Activated T-cell treated with anti-CD3 and anti-CD28 coated beads, Interleukin-2, amount 50 U/mL, for 4 hours (primary cell): Measurements from ENCODE around the gene CTNNA2. TPM values are rescaled to one million over a fixed set of nuclear protein-coding genes. Genes with fewer than 3 reads are reported as not detected.
"Not testable (repeated sequence)": the region's sequence is repeated elsewhere in the genome, so short reads cannot be mapped to it uniquely, and the experiment has no call there.

Experiments
- ATAC-seq, 2 donors: fragments of 200-7000 bp; cut with Tn5 transposase; one replicate each; pipeline ENCODE4 v1.10.0; 2021
- DNase-seq: peaks from one replicate; pipeline ENCODE4 v3.0.0-alpha.2; 2020
- H3K27me3 Mint-ChIP-seq: one replicate; pipeline ENCODE4 v1.8.0; 2021; ENCODE audit warnings: low read depth, mixed read lengths
- H3K36me3 Mint-ChIP-seq: one replicate; pipeline ENCODE4 v1.8.0; 2022; ENCODE audit warnings: mixed read lengths; ENCODE audit not compliant: insufficient read depth
- H3K4me1 Mint-ChIP-seq: one replicate; pipeline ENCODE4 v1.8.0; 2021; ENCODE audit warnings: low read depth, mixed read lengths
- H3K4me3 Mint-ChIP-seq: one replicate; pipeline ENCODE4 v1.8.0; 2021; ENCODE audit warnings: mild to moderate bottlenecking, moderate library complexity, mixed read lengths
- H3K9me3 Mint-ChIP-seq: one replicate; pipeline ENCODE4 v1.8.0; 2021; ENCODE audit warnings: mixed read lengths
- total RNA-seq, 3 donors: library from RNA; stranded (reverse); gene quantifications; one replicate each; pipeline ENCODE4 v1.2.1, GENCODE V29; 2021

CTNNA2 gene
- total RNA-seq, 3 donors from 2014 or later: 0.08 TPM; not detected in 2

DNA sequence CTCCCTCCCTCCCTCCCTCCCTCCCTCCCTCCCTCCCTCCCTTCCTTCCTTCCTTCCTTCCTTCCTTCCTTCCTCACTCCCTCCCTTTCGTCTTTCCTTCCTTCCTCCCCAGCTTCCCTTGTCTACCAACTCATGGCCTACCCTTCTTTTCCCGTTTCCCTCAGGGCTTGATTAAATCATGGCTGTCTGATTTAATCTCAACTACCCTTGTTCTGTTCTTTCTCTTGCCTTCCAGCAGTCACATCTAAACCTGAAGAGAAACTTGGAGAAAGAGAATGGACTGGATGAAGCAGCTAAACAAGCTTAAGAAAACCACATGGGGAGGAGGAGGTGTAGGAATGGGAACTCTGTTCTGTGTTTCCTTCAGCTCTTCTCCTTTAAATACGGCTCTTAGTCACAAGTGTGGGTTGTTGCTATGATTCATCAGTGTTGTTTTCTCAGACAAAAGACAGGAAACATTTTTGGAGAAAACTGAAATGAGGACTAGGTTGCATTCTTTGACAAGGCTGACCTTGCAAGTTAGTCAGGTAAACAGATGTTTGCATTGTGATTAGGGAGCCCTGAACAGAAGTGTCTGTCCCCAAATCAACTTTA is 613.8 kb downstream of the CTNNA2 start:
- DNase-seq: no peak
- H3K4me1 Mint-ChIP-seq: no peaks in the 10 kb centered on the region
- H3K36me3 Mint-ChIP-seq: no peaks in the 10 kb centered on the region
- ATAC-seq: no peak
- peaks cover 14% of the 10 kb centered on the region for H3K9me3 Mint-ChIP-seq
- H3K4me3 Mint-ChIP-seq: no peak overlapping the region
- no peaks in the 10 kb centered on the region for H3K27me3 Mint-ChIP-seq

DNA sequence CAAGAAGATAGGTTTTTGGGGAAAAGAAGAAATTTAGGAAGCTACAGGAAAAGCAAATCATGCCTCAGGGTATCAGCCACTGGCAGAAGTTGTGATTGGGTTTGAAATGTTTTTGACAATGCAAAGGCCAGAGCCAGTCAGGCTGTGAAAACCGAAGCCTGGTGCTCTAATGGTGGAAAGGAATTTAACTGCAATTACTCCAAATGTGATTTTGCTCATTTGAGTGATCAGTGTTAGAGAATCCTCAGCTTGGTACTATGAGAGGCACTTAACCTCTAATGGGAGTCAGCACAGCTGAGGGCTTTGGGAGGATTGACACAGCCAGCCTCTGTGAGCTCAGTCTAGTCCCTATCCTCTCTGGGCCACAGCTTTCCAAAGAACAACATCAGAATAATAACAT is 615.2 kb downstream of the CTNNA2 start:
- Mint-ChIP-seq H3K27me3 (no peaks in the 10 kb centered on the region), H3K4me3 (no peak overlapping the region), H3K36me3 (no peaks in the 10 kb centered on the region), H3K9me3 (peaks cover 11% of the 10 kb centered on the region), H3K4me1 (no peaks in the 10 kb centered on the region)
- DNase-seq: no peak
- no peak for ATAC-seq

DNA sequence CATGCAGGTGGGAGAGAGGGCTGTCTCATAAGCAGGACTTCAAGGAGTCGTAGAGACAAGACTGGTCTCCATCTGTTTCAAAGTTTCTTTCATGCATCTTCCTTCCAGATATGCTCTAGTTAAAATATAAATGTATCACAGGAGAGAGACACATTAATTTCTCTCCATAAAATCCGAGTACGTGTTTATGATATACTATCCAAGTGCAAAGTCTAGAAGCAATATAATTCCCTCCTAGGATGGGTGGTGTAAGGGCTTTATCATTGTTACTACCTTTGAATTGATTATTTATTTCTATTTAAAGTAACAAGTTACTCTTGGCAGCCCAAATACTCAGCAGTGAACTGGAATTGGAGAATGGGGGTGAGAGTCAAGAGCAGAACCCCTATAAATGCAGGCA is 619.4 kb downstream of the CTNNA2 start:
- Mint-ChIP-seq H3K36me3 (no peaks in the 10 kb centered on the region), H3K27me3 (no peaks in the 10 kb centered on the region), H3K4me3 (no peak overlapping the region), H3K9me3 (peaks cover 19% of the 10 kb centered on the region), H3K4me1 (no peaks in the 10 kb centered on the region)
- ATAC-seq: no peak
- no peak for DNase-seq

DNA sequence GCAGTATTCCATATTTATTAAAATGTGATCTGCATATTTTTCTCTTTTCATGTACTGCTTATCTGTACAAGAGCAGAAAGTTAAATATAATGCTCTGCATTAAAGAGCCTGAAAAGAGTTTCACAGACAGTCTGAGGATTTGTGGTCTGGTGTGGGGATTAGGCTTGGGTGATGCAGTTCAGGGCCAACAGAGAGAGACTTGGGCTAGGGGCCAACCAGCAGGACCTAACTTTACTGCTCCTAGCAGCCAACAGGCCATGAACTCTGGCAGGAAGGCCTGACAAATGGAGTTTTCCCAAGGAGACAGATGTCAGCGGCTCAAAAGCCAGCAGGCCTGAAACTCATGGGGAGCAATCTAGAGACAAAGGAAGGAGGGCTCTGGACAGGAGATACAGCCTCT is 622.1 kb downstream of the CTNNA2 start:
- Mint-ChIP-seq H3K27me3 (no peaks in the 10 kb centered on the region), H3K4me1 (no peaks in the 10 kb centered on the region), H3K4me3 (no peak overlapping the region), H3K9me3 (peaks cover 16% of the 10 kb centered on the region), H3K36me3 (no peaks in the 10 kb centered on the region)
- ATAC-seq: no peak
- DNase-seq: no peak

DNA sequence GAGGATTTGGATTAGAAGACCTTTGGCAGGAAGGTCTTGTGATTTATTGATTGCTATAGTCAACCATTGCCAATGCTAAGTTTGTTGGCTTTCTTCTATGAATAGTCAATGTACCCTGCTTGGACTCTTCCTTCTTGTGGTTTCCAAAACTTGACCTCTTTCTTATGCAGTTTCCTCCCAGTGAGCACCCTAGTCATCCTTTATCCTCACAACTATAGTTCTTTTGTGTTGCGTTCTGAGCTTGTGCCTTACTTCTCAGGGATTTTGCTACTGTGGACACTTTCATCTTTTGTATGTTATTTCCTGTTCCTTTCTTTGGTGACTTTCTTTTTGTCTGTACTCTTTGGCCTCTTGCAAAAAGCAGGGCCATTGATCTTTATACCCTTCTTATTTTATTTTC is 623.5 kb downstream of the CTNNA2 start:
- Mint-ChIP-seq H3K9me3 (peaks cover 12% of the 10 kb centered on the region), H3K4me3 (no peak overlapping the region), H3K36me3 (no peaks in the 10 kb centered on the region), H3K4me1 (no peaks in the 10 kb centered on the region), H3K27me3 (no peaks in the 10 kb centered on the region)
- DNase-seq (no peak), ATAC-seq (no peak)

GRCh38 chr2:80139001-80139400 is 626.1 kb downstream of the CTNNA2 start:
- DNase-seq: no peak
- H3K27me3 Mint-ChIP-seq: no peaks in the 10 kb centered on the region
- ATAC-seq: no peak
- peaks cover 12% of the 10 kb centered on the region for H3K9me3 Mint-ChIP-seq
- no peaks in the 10 kb centered on the region for H3K4me1 Mint-ChIP-seq
- no peaks in the 10 kb centered on the region for H3K36me3 Mint-ChIP-seq
- no peak overlapping the region for H3K4me3 Mint-ChIP-seq

DNA sequence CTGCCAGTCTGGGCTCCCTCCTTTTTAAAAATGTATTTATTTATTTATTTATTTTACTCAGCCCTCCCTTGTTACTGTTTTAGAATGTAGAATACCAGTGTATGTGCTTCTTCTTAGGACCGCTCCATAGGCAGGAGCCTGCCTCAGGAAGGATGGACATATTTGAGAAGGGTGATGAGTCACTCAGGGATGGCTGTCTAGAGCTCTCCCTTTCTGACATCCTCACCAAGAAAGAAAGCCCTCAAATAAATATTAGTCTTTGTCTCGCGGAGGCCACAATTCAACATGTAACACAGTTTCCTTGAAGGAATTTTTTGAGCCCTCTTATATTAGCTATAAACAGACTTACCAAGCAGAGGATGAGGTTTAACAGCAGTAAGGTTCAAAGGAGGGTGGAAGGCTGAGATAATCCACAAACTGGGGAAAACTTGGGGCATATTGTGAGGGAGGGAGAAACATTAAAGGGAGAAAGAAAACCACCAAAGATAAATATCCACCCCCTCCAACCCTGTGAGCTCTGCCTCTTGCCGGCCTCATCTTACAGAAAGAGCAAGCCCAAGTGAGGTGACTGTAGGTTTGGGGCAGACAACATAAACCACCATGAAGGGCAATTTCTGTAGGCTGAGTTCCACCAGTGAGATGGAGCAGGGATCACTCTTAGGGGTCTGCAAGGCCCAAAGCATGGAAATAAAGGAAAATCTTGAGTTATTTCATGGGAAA is 628.3 kb downstream of the CTNNA2 start:
- no peak for ATAC-seq
- H3K36me3 Mint-ChIP-seq: no peaks in the 10 kb centered on the region
- no peak for DNase-seq
- H3K9me3 Mint-ChIP-seq: peaks cover 12% of the 10 kb centered on the region
- H3K4me3 Mint-ChIP-seq: no peak overlapping the region
- no peaks in the 10 kb centered on the region for H3K4me1 Mint-ChIP-seq
- no peaks in the 10 kb centered on the region for H3K27me3 Mint-ChIP-seq

DNA sequence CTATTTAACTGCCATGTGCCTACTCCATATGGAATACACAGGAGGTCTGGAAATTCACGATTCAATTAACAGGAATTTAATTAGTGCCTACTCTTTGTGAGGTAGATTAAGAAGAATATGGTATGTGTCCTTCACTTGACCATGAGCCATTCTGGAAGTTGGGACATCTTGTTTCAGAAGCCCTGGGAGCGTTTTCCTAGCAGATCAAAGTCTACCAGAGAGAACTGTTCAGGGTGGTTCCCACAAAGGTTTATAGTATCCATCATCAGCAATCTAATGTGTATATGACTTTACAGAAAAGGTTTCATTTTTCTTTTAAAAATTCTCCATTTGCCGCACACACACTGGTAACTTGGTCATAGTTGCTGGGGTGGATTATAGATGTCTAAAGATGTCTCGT is 632.6 kb downstream of the CTNNA2 start:
- Mint-ChIP-seq H3K36me3 (no peaks in the 10 kb centered on the region), H3K27me3 (no peaks in the 10 kb centered on the region), H3K9me3 (no peaks in the 10 kb centered on the region), H3K4me1 (no peaks in the 10 kb centered on the region), H3K4me3 (no peak overlapping the region)
- ATAC-seq (no peak), DNase-seq (no peak)

DNA sequence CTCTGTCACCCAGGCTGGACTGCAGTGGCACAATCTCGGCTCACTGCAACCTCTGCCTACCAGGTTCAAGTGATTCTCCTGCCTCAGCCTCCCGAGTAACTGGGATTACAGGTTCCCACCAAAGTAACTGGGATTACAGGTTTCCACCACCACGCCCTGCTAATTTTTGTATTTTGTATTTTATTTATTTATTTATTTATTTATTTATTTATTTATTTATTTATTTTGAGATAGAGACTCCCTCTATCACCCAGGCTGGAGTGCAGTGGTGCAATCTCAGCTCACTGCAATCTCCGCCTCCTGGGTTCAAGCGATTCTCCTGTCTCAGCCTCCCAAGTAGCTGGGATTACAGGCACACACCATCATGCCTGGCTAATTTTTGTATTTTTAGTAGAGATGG is 633.9 kb downstream of the CTNNA2 start:
- DNase-seq, ATAC-seq, H3K36me3 Mint-ChIP-seq, H3K9me3 Mint-ChIP-seq, H3K4me1 Mint-ChIP-seq, H3K27me3 Mint-ChIP-seq, H3K4me3 Mint-ChIP-seq: not testable (repeated sequence)

DNA sequence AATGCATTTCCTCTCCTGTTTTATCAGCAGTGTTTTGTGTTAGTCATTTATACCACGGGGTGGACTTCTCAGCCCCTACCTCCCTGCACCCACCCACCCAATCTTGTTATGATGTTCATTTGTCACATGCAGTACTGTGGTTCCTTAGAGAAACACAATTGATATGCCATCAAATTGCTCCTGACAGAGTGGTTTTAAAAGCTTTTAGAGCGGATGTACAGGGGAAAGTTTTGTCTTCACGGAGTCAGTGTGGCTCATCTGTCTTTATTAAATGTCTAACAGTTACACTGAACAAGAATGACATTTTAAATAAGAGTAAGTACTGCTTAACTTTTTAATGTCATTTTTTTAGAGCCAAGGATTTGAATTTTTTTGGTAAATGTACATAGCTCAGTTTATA is 634.8 kb downstream of the CTNNA2 start:
- Mint-ChIP-seq H3K4me3 (no peak overlapping the region), H3K9me3 (no peaks in the 10 kb centered on the region), H3K27me3 (no peaks in the 10 kb centered on the region), H3K4me1 (no peaks in the 10 kb centered on the region), H3K36me3 (no peaks in the 10 kb centered on the region)
- ATAC-seq (no peak), DNase-seq (no peak)

- no peaks in the 10 kb centered on the region for H3K27me3 Mint-ChIP-seq
- no peak for DNase-seq
- no peak overlapping the region for H3K4me3 Mint-ChIP-seq
- H3K4me1 Mint-ChIP-seq: no peaks in the 10 kb centered on the region
- H3K36me3 Mint-ChIP-seq: no peaks in the 10 kb centered on the region
- H3K9me3 Mint-ChIP-seq: no peaks in the 10 kb centered on the region
- no peak for ATAC-seq
These were observed 636.1 kb downstream of the CTNNA2 start for GRCh38 chr2:80148906-80149305.

DNA sequence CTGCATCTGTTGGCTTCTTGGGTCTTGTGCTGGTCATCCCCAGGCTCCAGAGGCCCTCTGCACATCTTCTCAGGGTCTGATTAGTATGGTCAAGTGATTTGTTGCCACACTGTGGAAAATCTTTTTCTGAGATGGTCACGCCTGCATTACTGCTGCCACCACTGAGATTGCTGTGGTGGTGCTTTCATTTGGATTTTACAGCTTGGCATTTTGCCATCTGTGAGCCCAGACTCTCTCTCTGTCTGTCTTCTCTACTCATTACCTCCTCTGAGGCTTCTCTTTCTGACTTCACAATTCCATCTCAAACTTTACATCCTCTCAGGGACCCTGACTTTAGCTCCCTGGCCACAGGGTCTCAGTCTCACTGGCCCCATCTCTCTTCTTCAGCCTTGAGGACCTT is 637.1 kb downstream of the CTNNA2 start:
- no peak for ATAC-seq

DNA sequence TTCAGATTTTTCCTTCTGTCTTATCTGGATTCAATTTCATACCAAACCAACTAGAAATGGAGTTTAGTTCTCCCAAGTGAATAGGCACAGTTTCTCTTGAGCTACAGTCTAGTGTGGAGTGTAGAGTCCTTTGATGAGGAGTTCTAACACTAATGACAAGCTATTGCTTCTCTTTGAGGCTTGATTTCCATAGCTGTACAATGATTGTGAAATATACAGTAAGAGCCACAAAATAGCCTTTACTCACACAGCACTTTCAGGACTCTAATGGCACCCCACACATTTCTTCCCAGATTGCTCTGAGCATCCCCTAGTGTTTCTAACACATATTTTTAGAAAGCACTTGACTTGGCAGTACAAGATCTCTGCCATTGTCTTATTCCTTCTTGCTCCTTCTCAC is 638.4 kb downstream of the CTNNA2 start:
- no peaks in the 10 kb centered on the region for H3K27me3 Mint-ChIP-seq

More for the DNA sequence above, 637.1 kb downstream of the CTNNA2 start:
- no peak for DNase-seq
- H3K9me3 Mint-ChIP-seq: no peaks in the 10 kb centered on the region
- H3K36me3 Mint-ChIP-seq: no peaks in the 10 kb centered on the region
- H3K4me3 Mint-ChIP-seq: no peak overlapping the region
- no peaks in the 10 kb centered on the region for H3K4me1 Mint-ChIP-seq
- H3K27me3 Mint-ChIP-seq: no peaks in the 10 kb centered on the region

GRCh38 chr2:80151651-80152050 is 638.8 kb downstream of the CTNNA2 start:
- H3K36me3 Mint-ChIP-seq: no peaks in the 10 kb centered on the region
- DNase-seq (no peak), ATAC-seq (no peak)
- no peaks in the 10 kb centered on the region for H3K9me3 Mint-ChIP-seq
- no peak overlapping the region for H3K4me3 Mint-ChIP-seq
- H3K4me1 Mint-ChIP-seq: no peaks in the 10 kb centered on the region
- H3K27me3 Mint-ChIP-seq: no peaks in the 10 kb centered on the region

More for the DNA sequence above, 638.4 kb downstream of the CTNNA2 start:
- H3K4me3 Mint-ChIP-seq: no peak overlapping the region
- no peaks in the 10 kb centered on the region for H3K4me1 Mint-ChIP-seq
- H3K36me3 Mint-ChIP-seq: no peaks in the 10 kb centered on the region
- DNase-seq: no peak
- H3K9me3 Mint-ChIP-seq: no peaks in the 10 kb centered on the region
- ATAC-seq: no peak

GRCh38 chr2:80153151-80153550 is 640.3 kb downstream of the CTNNA2 start:
- H3K4me3 Mint-ChIP-seq: no peak overlapping the region
- no peak for ATAC-seq

More at GRCh38 chr2:80153151-80153550, 640.3 kb downstream of the CTNNA2 start:
- no peak for DNase-seq
- Mint-ChIP-seq H3K4me1 (no peaks in the 10 kb centered on the region), H3K27me3 (no peaks in the 10 kb centered on the region), H3K9me3 (peaks cover 3% of the 10 kb centered on the region), H3K36me3 (no peaks in the 10 kb centered on the region)
